Measurements from ENCODE around the gene SLC13A2. TPM values are rescaled to one million over a fixed set of nuclear protein-coding genes. Genes with fewer than 3 reads are reported as not detected.

The SLC13A2 gene
- total RNA-seq, 1 experiment from 2014 or later = not detected

GRCh38 chr17:28443901-28444638, 29.4 kb upstream of the SLC13A2 start:
- Histone ChIP-seq H2BK12ac (ENCODE audit: insufficient read length, low read depth, low read length) (no peak overlapping the region), H4K5ac (ENCODE audit: insufficient read length, low read depth, low read length) (no peak overlapping the region), H3K27ac (ENCODE audit: insufficient read length, low read depth, low read length) (no peak overlapping the region), H3K23ac (ENCODE audit: insufficient read length, low read depth, low read length) (no peak overlapping the region), H2BK5ac (ENCODE audit: insufficient read length, low read length) (no peak overlapping the region), H2BK20ac (ENCODE audit: low read depth, low read length, poor library complexity, severe bottlenecking) (no peak overlapping the region), H2BK120ac (ENCODE audit: low read depth, low read length, poor library complexity, severe bottlenecking) (no peak overlapping the region), H3K56ac (ENCODE audit: insufficient read length, low read depth, low read length) (no peak overlapping the region), H3K14ac (ENCODE audit: insufficient read depth, low read length) (no peak overlapping the region), H4K91ac (ENCODE audit: insufficient read length, low read depth, low read length) (no peak overlapping the region), H3T11ph (ENCODE audit: low read length) (no peak overlapping the region), H2AFZ (ENCODE audit: low read length) (no peak overlapping the region), H3K79me2 (ENCODE audit: insufficient read depth, low read length) (no peaks in the 10 kb centered on the region), H4K20me1 (ENCODE audit: control insufficient read depth, insufficient read depth, insufficient read length) (no peaks in the 10 kb centered on the region), H3K9me3 (ENCODE audit: control insufficient read depth, low read depth, low read length) (no peaks in the 10 kb centered on the region), H3K18ac (ENCODE audit: insufficient read length, low read depth, low read length) (no peak overlapping the region), H3K79me1 (ENCODE audit: insufficient read depth, low read depth, low read length, poor library complexity, severe bottlenecking) (no peaks in the 10 kb centered on the region), H3K27me3 (ENCODE audit: insufficient read depth, low read length) (no peaks in the 10 kb centered on the region), H3K23me2 (ENCODE audit: insufficient read length, low read depth, low read length, poor library complexity, severe bottlenecking) (no peaks in the 10 kb centered on the region), H4K8ac (replicated peaks; ENCODE audit: insufficient read length, low read depth, low read length) (no peak overlapping the region), H2BK15ac (ENCODE audit: low read depth, low read length) (no peak overlapping the region), H2AK5ac (ENCODE audit: insufficient read length, low read length) (no peak overlapping the region), H3K4me2 (ENCODE audit: insufficient read depth, insufficient read length, low read length) (no peak overlapping the region), H3K4me1 (ENCODE audit: insufficient read depth, low read length) (no peaks in the 10 kb centered on the region), H3K4ac (ENCODE audit: low read depth, low read length) (no peak overlapping the region), H3K9ac (ENCODE audit: extremely low read depth, insufficient read length, low read length) (no peak overlapping the region)
- H3K36me3 Mint-ChIP-seq (ENCODE audit: insufficient read depth in 1 of 3, low read depth in 3 of 3) = no peaks in the 10 kb centered on the region
- no peak overlapping the region; a peak in 1 of 7 replicates for H3K27ac Mint-ChIP-seq
- no peaks in the 10 kb centered on the region for H3K9me3 Mint-ChIP-seq
- no peak for DNase-seq
- TF ChIP-seq CTCF (conservative IDR thresholded peaks at IDR 0.05) = no peak
- H3K4me1 Mint-ChIP-seq = no peaks in the 10 kb centered on the region
- no peak overlapping the region for H3K4me3 Mint-ChIP-seq
- no CpG with 5 or more reads among the region's 9 CpGs for WGBS (ENCODE audit: extremely low coverage, insufficient read length, low lambda C conversion rate)
- H3K27me3 Mint-ChIP-seq (ENCODE audit: low read depth) = peaks cover 7% of the 10 kb centered on the region
